22Rv1 (cell line): ENCODE results near the gene TNFAIP8.

ENCODE experiments used
- H3K27ac ChIP-seq: fragments of 450-650 bp; 2 replicates; pipeline ENCODE4 v1.5.1; 2017
- CTCF ChIP-seq: fragments of 450-650 bp; IDR thresholded peaks from 2 replicates; pipeline ENCODE4 v1.5.1; 2017; ENCODE audit warnings: mild to moderate bottlenecking
- ZFX ChIP-seq: fragments of 450-650 bp; IDR thresholded peaks from 2 replicates; pipeline ENCODE4 v1.6.1; 2017; ENCODE audit warnings: antibody characterized with exemption, borderline replicate concordance

Gene TNFAIP8

GRCh38 chr5:119341452-119342349 lies 14.1 kb upstream of the TNFAIP8 start:
- H3K27ac ChIP-seq, result no peak overlapping the region
- TF ChIP-seq CTCF (no peak), ZFX (no peak)

GRCh38 chr5:119342406-119342805 lies 13.4 kb upstream of the TNFAIP8 start:
- no peak for TF ChIP-seq CTCF
- TF ChIP-seq ZFX, result no peak
- H3K27ac ChIP-seq, result no peak overlapping the region

- H3K27ac ChIP-seq, result no peak overlapping the region
- no peak for TF ChIP-seq CTCF
- TF ChIP-seq ZFX, result no peak
Observed at GRCh38 chr5:119343052-119343451, 12.8 kb upstream of the TNFAIP8 start.

- no peak overlapping the region for H3K27ac ChIP-seq
- TF ChIP-seq ZFX (no peak), CTCF (no peak)
Observed at GRCh38 chr5:119343766-119344165, 12.1 kb upstream of the TNFAIP8 start.

- TF ChIP-seq CTCF (no peak), ZFX (no peak)
- no peak overlapping the region for H3K27ac ChIP-seq
Observed at GRCh38 chr5:119344231-119344630, 11.6 kb upstream of the TNFAIP8 start.

- TF ChIP-seq ZFX (no peak), CTCF (no peak)
- H3K27ac ChIP-seq, result no peak overlapping the region
Observed at GRCh38 chr5:119345861-119346260, 10.0 kb upstream of the TNFAIP8 start.

- no peak for TF ChIP-seq ZFX
- no peak for TF ChIP-seq CTCF
- H3K27ac ChIP-seq, result no peak overlapping the region
Observed at GRCh38 chr5:119346394-119346793, 9.4 kb upstream of the TNFAIP8 start.
